Lung microvascular endothelial cell (primary cell): Measurements from ENCODE around the gene MICA. TPM values are rescaled to one million over a fixed set of nuclear protein-coding genes. Genes with fewer than 3 reads are reported as not detected.
"Not testable (repeated sequence)": the region's sequence is repeated elsewhere in the genome, so short reads cannot be mapped to it uniquely, and the experiment has no call there.

Source experiments
- DNase-seq, 2 donors: peaks; one replicate each; pipeline versions ENCODE4 v3.0.0 to v3.0.0-alpha.2; 2010; ENCODE audit warnings: low read depth in 2 of 2
- total RNA-seq: library from RNA; depleted of rRNA; stranded (reverse); fragments of >200 nt; gene quantifications from 2 replicates; pipeline ENCODE4 v1.2.1, GENCODE V29; 2014

MICA gene
- total RNA-seq, 1 donor from 2014 or later: 15.3 TPM

GRCh38 chr6:31381666-31382065 lies 21.7 kb upstream of the MICA start:
- no peak for DNase-seq

GRCh38 chr6:31383149-31383548 lies 20.2 kb upstream of the MICA start:
- DNase-seq: peak; percentile 19 to 24

- no peak for DNase-seq
These were observed 18.4 kb upstream of the MICA start for GRCh38 chr6:31385041-31385440.

GRCh38 chr6:31386099-31386498 lies 17.3 kb upstream of the MICA start:
- DNase-seq: no peak

- DNase-seq: no peak
These were observed 16.4 kb upstream of the MICA start for GRCh38 chr6:31386977-31387376.

- not testable (repeated sequence) for DNase-seq
These were observed 14.2 kb upstream of the MICA start for GRCh38 chr6:31388916-31389801.

- not testable (repeated sequence) for DNase-seq
These were observed 13.6 kb upstream of the MICA start for GRCh38 chr6:31389802-31390132.

GRCh38 chr6:31393932-31394331 lies 9.5 kb upstream of the MICA start:
- DNase-seq: no peak

GRCh38 chr6:31394381-31394780 lies 9.0 kb upstream of the MICA start:
- no peak for DNase-seq

GRCh38 chr6:31395832-31396231 lies 7.6 kb upstream of the MICA start:
- no peak for DNase-seq

- DNase-seq: peak; percentile 48 to 76
These were observed 6.8 kb upstream of the MICA start for GRCh38 chr6:31396422-31397152.

GRCh38 chr6:31397153-31397499 lies 6.3 kb upstream of the MICA start:
- DNase-seq: not testable (repeated sequence)

GRCh38 chr6:31397901-31398525 lies 5.4 kb upstream of the MICA start:
- DNase-seq: no peak

GRCh38 chr6:31399589-31400466 lies 3.6 kb upstream of the MICA start:
- peak; percentile 85 to 94 for DNase-seq

GRCh38 chr6:31400467-31401289 lies 2.7 kb upstream of the MICA start:
- DNase-seq: peak; percentile 53 to 81

- peak; percentile 18 to 83 for DNase-seq
These were observed 2.0 kb upstream of the MICA start for GRCh38 chr6:31401403-31401802.

GRCh38 chr6:31402324-31403282 lies 792 bp upstream of the MICA start:
- DNase-seq: peak in 1 of 2 donors; percentile 26

GRCh38 chr6:31404061-31404364 lies 618 bp downstream of the MICA start:
- DNase-seq: not testable (repeated sequence)

- DNase-seq: no peak
These were observed 2.6 kb downstream of the MICA start for GRCh38 chr6:31405996-31406395.

GRCh38 chr6:31407699-31408098 lies 4.3 kb downstream of the MICA start:
- peak in 1 of 2 donors; percentile 54 for DNase-seq
